HepG2 (cell line): Measurements from ENCODE around the gene POLA2. TPM values are rescaled to one million over a fixed set of nuclear protein-coding genes. Genes with fewer than 3 reads are reported as not detected.

ENCODE experiments used
- AGO1 ChIP-seq: fragments of 200-400 bp; formaldehyde crosslinking; IDR thresholded peaks from 2 replicates; pipeline ENCODE4 v1.6.1; 2017; ENCODE audit warnings: mild to moderate bottlenecking, low read depth, low read length, moderate library complexity; ENCODE audit not compliant: poor library complexity, severe bottlenecking
- BRD4 ChIP-seq: sonication (generic); formaldehyde crosslinking; IDR thresholded peaks from 2 replicates; pipeline ENCODE4 v1.4.0; 2020; ENCODE audit warnings: missing genetic modification reagents
- DPF2 ChIP-seq: sonication (generic); formaldehyde crosslinking; IDR thresholded peaks from 2 replicates; pipeline ENCODE4 v1.4.0; 2020; ENCODE audit warnings: mild to moderate bottlenecking, low read depth, missing genetic modification reagents, borderline replicate concordance
- GFI1 ChIP-seq: sonication (generic); formaldehyde crosslinking; IDR thresholded peaks from 2 replicates; pipeline ENCODE4 v1.5.0; 2020; ENCODE audit warnings: missing genetic modification reagents, mild to moderate bottlenecking, borderline replicate concordance
- KDM3A ChIP-seq: IDR thresholded peaks from 2 replicates; pipeline ENCODE4 v1.6.1; 2018; ENCODE audit warnings: low read depth, missing compliant biosample characterization
- MAFG ChIP-seq: sonication (generic); formaldehyde crosslinking; IDR thresholded peaks from 2 replicates; pipeline ENCODE4 v1.5.1; 2020; ENCODE audit warnings: mild to moderate bottlenecking, missing genetic modification reagents
- NFE2L2 ChIP-seq: fragments of 150-350 bp; IDR thresholded peaks from 2 replicates; pipeline ENCODE4 v1.6.1; 2014; ENCODE audit warnings: low read length
- PRDM15 ChIP-seq: sonication (generic); formaldehyde crosslinking; IDR thresholded peaks from 2 replicates; pipeline ENCODE4 v1.4.0; 2020; ENCODE audit warnings: missing genetic modification reagents
- PRMT3 ChIP-seq: sonication (generic); formaldehyde crosslinking; IDR thresholded peaks from 2 replicates; pipeline ENCODE4 v1.8.1; 2022; ENCODE audit warnings: low read depth, mild to moderate bottlenecking, moderate library complexity, missing genetic modification reagents, borderline replicate concordance
- RFX3 ChIP-seq: IDR thresholded peaks from 2 replicates; pipeline ENCODE4 v1.6.1; 2016; ENCODE audit warnings: missing biosample characterization, missing genetic modification reagents
- SRSF9 ChIP-seq: fragments of 200-400 bp; formaldehyde crosslinking; IDR thresholded peaks from 2 replicates; pipeline ENCODE4 v1.6.1; 2018; ENCODE audit warnings: borderline replicate concordance, mild to moderate bottlenecking, low read depth, low read length; ENCODE audit not compliant: insufficient read depth, poor library complexity, severe bottlenecking
- YEATS2 ChIP-seq: sonication (generic); formaldehyde crosslinking; IDR thresholded peaks from 2 replicates; pipeline ENCODE4 v1.4.0; 2020; ENCODE audit warnings: missing genetic modification reagents, borderline replicate concordance
- ZBTB14 ChIP-seq: sonication (generic); formaldehyde crosslinking; IDR thresholded peaks from 2 replicates; pipeline ENCODE4 v1.4.0; 2020; ENCODE audit warnings: missing genetic modification reagents
- ZNF225 ChIP-seq: sonication (generic); formaldehyde crosslinking; IDR thresholded peaks from 2 replicates; pipeline ENCODE4 v1.4.0; 2020; ENCODE audit warnings: mild to moderate bottlenecking, missing genetic modification reagents
- ZNF280B ChIP-seq: sonication (generic); formaldehyde crosslinking; IDR thresholded peaks from 2 replicates; pipeline ENCODE4 v1.5.0; 2020; ENCODE audit warnings: missing genetic modification reagents, mild to moderate bottlenecking, borderline replicate concordance
- ZNF34 ChIP-seq: sonication (generic); formaldehyde crosslinking; IDR thresholded peaks from 2 replicates; pipeline ENCODE4 v1.4.0; 2020; ENCODE audit warnings: mild to moderate bottlenecking, missing genetic modification reagents, borderline replicate concordance
- ZNF562 ChIP-seq: sonication (generic); formaldehyde crosslinking; IDR thresholded peaks from 2 replicates; pipeline ENCODE4 v1.8.0; 2022; ENCODE audit warnings: missing genetic modification reagents, borderline replicate concordance
- ZNF574 ChIP-seq: sonication (generic); formaldehyde crosslinking; IDR thresholded peaks from 2 replicates; pipeline ENCODE4 v1.4.0; 2020; ENCODE audit warnings: missing genetic modification reagents
- ZNF629 ChIP-seq: sonication (generic); formaldehyde crosslinking; conservative IDR thresholded peaks from 2 replicates; pipeline ENCODE4 v1.5.0; 2020; ENCODE audit warnings: missing genetic modification reagents
- ZNF777 ChIP-seq: sonication (generic); formaldehyde crosslinking; IDR thresholded peaks from 2 replicates; pipeline ENCODE4 v1.4.0; 2020; ENCODE audit warnings: missing genetic modification reagents
- polyA plus RNA-seq, 8 experiments: library from polyadenylated mRNA; depleted of rRNA in 3 of 8; stranded (reverse) in 7 of 8; unstranded in 1 of 8; fragments of >200 nt; fragmentation: Illumina TruSeq in 4 of 8; extraction: Trizol in 4 of 8; gene quantifications; 2 replicates each; pipeline versions ENCODE4 v1.2.1 to v1.2.3, GENCODE V29; 2011 to 2016; ENCODE audit warnings: low read depth in 4 of 8, missing spikeins in 1 of 8, mixed read lengths in 1 of 8; ENCODE audit not compliant: insufficient read depth in 1 of 8
- total RNA-seq, 5 experiments: library from RNA; depleted of rRNA; stranded (reverse); fragments of >200 nt; fragmentation: Illumina TruSeq; extraction: Trizol; gene quantifications; 2 replicates each; pipeline ENCODE4 v1.2.3, GENCODE V29; 2016; ENCODE audit warnings: low read depth in 1 of 5

POLA2 gene
- total and polyA plus RNA-seq, 2 of the 13 experiments (the other 11 are each of a cell fraction or from before 2014, with no cell fraction given) = 9.7 to 15.6 TPM

GRCh38 chr11:65261591-65262380 is at the start of gene POLA2 (continued):
- TF ChIP-seq PRDM15 = no peak
- no peak for TF ChIP-seq KDM3A (CRISPR knock-in tag)
- no peak for TF ChIP-seq ZNF225 (CRISPR knock-in tag)
- no peak for TF ChIP-seq ZNF34 (CRISPR knock-in tag)
- TF ChIP-seq DPF2 (CRISPR knock-in tag) = no peak
- no peak for TF ChIP-seq BRD4 (CRISPR knock-in tag)
- TF ChIP-seq ZNF280B (CRISPR knock-in tag) = 0 out of 2 replicates have a peak, but pooled peaks have one; percentile 42
- TF ChIP-seq SRSF9 = no peak
- TF ChIP-seq ZNF629 (CRISPR knock-in tag) = no peak
- TF ChIP-seq ZBTB14 (CRISPR knock-in tag) = peak; percentile 84
- no peak for TF ChIP-seq ZNF777 (CRISPR knock-in tag)
- no peak for TF ChIP-seq ZNF562 (CRISPR knock-in tag)
- TF ChIP-seq GFI1 (CRISPR knock-in tag) = peak; percentile 53; the same call in 1 of the 2 replicates
- TF ChIP-seq RFX3 = no peak
- no peak for TF ChIP-seq AGO1
- TF ChIP-seq YEATS2 (CRISPR knock-in tag) = peak; percentile 86
- peak; percentile 79; the same call in 1 of the 2 replicates for TF ChIP-seq PRMT3 (CRISPR knock-in tag)
- no peak; the same call in 1 of the 2 replicates for TF ChIP-seq ZNF574 (CRISPR knock-in tag)
- no peak for TF ChIP-seq MAFG (CRISPR knock-in tag)
- no peak for TF ChIP-seq NFE2L2
